ENCODE measurements around the gene BAG5.

Gene BAG5

GRCh38 chr14:103545915-103546651, 16.4 kb downstream of the BAG5 start:
- no peak for DNase-seq

- no peak for DNase-seq
These were observed 17.1 kb downstream of the BAG5 start for GRCh38 chr14:103545219-103545914.

GRCh38 chr14:103544388-103545218, 17.9 kb downstream of the BAG5 start:
- no peak for DNase-seq

DNA sequence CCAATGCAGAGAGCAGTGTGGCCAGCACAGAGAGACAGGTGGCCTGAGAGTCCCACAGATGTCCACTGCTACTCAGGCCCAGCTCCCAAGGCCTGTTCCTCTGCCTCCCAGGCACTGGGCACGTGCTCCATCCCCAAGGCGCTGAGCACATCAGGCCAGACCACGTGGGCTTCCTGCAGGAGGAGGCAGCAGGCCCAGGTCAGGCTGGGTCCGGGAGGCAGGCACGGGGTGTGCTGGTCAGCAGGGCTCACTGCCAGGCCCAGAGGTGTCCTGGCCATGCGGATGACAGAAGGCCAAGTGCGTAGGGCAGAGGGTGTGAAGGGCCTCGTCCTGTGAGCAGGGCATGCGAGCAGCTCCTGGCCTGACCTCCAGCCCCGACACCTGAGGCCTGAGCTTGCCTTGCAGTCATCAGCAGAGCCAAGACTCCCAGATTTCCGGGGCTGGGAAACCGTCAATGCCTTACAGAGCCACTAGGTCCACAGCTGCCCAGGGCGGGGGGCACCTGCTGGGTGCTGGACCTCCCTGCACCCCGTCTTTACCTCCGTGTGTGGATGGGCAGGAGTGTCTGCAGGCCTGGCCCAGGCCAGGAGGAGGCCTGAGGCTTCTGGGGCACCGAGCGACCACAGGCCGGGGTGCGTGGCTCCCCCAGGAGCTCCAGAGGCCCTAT, 18.6 kb downstream of the BAG5 start:
- DNase-seq: no peak

- DNase-seq: no peak
These were observed 19.3 kb downstream of the BAG5 start for GRCh38 chr14:103543140-103543539.

DNA sequence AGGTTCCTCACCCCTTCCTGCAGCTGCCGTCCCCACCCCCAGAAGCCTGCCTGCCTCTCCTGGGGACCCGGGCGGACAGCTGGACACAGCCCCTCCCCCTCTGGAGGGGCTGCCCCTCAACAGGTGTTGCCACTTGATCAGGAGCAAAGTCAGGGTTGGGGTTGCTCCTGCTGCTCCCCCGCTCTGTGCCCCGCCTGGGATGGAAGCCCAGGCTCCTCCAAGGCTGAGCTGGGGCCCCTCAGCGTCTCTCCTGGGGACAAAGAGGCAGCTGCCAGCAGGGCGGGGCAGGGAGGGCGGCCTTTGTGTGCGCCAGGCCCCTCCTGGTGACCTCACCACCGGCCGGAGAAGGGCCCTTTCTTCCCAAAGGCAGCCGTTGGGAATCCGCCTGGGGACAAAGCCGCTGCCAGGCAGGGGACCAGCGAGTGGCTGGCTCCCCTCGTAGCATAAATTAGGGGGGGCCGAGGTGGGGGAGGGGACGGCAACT, 19.8 kb downstream of the BAG5 start:
- DNase-seq: no peak

DNA sequence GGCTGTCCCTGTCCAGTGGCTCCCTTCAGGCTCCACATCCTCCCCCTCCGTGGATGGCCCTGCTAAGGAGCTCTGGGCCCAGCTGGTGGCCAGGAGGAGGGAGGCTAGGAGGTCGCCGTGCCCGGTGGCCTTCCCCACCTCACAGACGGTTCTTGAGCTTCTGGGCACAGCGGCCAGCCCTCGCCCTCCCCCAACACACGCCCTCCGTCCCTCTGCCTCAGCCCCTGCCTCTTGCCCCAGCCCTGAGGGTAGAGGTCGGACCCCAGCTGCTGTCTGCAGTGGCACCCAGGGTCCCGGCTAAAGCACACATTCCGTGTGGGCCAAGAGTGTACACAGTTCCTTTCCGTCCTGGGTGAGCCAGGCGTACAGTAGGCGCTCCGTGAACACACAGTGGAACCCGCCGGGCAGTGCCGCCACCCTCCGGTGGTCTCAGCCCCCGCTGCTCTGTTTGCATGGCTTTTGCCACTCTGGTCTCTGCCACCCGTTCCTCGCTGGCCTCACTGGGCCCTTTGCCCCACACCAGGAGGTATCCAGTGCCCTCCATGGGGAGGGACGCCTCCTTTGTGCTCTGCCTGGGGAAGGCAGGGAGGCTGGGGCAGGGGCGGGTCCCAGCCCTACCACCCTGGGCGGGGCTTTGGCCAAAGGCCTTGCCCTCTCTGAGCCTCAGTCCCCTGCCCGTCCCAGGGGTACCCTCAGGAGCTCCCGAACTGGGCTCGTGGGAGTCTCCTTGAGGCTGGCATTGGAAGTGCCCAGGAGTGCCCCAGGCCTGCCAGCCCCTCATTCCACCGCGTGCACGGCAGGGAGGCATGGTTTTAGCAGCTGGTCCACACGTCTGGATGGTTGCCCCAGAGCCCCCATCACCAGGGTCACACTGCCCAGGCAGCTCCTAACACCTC, 20.5 kb downstream of the BAG5 start:
- DNase-seq: no peak

- DNase-seq: no peak
These were observed 21.4 kb downstream of the BAG5 start for GRCh38 chr14:103540821-103541708.

GRCh38 chr14:103539056-103539825, 23.2 kb downstream of the BAG5 start:
- DNase-seq: no peak

DNA sequence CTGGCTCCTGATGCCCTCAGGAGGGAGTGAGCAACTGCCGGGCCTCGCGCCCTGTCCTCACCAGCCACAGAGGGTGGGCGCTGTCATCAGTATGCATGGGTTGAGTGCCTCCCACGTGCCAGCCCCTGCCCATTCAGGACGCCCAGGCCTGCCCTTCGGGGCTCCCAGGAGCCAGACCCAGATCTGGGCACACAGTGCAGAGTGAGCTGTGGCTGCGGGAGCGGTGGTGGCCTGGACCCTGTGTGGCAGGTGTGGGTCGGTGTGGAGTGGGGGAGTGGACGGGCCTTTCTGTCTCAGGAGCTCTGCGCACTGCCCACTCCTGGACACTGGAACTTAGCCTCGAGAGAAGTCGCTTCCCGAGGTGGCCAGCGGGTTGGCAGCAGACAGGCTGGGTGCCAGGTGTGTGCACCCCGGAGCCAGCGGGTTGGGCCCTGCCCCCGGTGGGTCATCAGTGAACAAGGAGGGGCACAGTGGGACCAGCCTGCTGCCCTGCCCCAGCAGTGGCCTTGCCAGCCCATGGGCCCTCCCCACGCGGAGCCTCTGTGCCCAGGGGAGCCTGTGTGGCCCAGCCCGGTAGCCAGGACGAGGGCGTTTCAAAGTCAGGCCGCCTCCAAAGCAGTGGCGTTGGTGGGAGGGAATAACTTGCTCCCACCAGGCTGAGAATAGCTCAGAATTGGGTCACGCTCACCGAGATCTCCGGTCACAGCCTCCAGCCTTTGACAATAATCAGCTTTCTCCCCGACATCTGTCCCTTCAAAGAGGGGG, 24.0 kb downstream of the BAG5 start:
- DNase-seq: no peak

DNA sequence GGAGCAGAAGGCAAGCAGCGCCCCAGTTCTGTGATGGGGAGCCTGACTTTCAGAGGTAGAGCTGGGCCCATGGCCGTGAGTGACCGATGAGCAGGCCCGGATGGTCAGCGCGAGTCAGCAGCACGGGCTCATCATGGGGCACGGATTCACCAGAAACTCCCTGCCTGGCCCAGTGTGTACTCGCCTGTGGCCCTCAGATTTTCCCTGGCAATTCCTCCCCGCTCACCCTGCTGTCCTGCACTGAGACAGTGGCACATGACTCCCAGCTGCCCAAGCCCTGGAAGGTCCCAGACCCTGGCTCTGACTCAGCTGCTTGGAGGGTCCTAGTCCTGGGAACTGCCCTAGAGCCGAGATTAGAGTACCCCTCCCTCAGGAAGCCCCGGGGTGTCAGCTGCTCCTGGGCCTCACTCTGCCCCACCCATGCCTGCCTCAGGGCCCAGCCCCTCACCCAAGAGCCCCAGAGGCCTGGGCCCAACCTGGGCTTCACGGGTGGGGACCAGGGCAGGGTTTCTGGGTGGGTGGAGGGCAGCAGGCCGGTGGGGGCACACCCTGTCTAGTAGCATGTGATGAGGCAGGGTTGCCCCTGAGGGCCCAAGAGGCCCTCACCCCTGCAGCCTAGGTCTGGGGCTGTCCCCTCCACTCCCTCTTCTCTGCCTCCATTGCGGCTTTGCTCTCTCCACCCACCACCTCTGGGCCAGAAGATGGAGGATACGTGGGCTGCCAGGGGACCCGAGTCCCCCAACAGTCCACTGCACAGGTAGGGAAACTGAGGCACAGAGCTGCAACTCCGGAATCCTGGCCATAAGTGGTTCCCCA, 25.1 kb downstream of the BAG5 start:
- DNase-seq: no peak

DNA sequence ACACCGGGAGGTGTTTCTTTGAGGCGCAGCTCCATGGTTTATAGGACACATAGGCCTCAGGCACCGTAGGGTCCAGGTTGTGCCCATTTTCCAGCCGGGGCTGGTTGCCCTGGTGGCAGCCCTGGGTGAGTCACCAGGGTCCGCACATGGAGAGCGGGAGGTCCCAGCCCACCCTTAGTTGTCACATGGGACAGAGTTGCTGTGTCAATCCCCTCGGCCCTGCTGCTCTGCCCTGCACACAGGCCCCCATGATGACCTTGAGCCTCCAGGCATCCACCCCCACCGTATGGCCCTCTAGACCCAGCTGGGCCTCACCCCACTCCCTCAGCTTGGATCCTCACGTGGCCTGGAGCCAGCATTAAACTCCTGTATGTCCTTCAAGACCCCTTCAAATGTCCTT, 25.8 kb downstream of the BAG5 start:
- DNase-seq: no peak

DNA sequence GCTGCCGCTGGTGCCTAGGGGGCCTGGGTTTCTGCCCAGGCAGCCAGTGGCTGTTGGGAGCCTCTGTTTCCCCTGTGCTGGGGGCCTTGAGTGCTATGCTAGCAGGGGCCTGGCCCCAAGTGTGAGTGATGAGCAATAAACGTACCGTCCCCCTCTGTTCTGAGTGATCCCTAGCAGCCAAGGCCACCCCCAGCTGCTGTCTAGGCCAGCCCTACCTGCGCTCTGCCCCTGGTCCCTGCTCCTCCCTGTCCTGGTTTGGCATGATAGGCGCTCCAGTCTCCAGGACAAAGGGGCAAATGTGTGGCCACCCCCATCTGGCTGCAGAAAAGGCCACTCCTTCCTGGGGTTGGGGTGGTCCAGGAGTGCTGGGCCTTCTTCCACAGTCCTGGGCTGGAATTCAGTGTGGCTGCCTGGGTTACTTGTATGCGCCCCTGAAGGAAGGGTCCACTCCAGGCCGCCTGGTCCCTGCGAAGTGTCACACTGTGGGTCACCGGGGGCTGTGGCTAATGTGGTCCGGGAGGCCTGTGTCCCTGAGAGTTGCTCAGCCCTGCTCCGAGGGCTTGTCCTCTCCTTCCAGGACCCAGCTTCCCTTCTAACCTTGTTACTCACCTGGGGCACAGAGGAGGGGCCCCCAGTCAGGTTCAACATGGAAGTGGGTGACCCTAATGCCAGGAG, 26.4 kb downstream of the BAG5 start:
- DNase-seq: no peak

GRCh38 chr14:103535081-103535890, 27.2 kb downstream of the BAG5 start:
- DNase-seq: no peak

DNA sequence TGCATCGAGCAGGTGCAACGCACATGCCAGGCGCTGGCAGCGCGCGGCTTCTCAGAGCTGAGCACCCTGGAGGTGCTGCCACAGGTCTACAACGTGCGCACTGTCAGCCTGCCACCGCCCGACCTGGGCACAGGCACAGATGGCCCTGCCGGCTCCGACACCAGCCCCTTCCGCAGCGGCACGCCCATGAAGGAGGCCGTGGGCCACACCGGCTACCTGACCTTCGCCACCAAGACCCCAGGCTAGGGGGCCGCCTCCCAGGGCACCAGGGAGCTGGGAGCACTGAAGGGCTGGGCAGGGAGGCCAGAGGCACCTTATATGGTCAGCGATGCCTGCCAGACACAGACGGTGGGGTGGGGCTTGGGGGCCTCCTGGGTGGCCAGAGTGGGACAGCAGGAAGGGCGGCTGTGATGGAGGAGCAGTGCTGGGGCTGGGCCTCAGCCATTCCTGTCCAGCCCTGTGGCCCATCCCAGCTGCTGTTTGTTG, 27.8 kb downstream of the BAG5 start:
- DNase-seq: no peak

DNA sequence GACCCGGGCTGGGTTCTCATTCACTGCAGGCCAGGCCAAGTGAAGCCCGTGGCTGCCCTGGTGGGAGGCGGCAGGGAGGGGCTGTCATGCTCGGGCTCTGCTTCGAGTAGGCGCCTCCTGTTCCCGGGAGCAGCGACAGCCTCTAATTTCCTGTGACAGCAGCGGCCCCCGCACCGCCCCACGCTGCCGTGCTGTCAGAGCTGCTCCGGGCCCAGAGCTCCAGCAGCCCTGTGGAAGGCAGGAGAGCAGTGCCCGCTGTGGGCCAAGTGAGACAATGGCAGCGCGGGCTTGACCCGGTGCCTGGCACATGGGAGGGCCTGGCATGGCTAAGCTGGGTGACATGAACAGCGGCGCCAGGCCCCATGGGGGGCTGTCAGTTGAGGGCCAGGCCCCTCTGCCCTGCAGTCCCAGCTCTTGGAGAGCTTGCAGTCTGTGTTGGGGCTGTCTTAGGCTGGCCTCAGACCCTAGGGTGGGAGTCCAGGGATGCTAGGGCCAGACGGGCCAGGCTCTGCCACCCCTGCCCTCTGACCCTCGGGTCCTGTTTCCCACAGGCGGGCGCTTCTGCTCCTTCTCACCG, 28.4 kb downstream of the BAG5 start:
- no peak for DNase-seq

Measured in activated T-cell treated with anti-CD3 and anti-CD28 coated beads, Interleukin-2, amount 50 U/mL, for 48 hours (primary cell).